ENCODE data around the gene MIA2. TPM values are rescaled to one million over a fixed set of nuclear protein-coding genes. Genes with fewer than 3 reads are reported as not detected.

MIA2 gene
- total and polyA plus RNA-seq, 4 donors: 39.2 to 106 (median 56.4) TPM

GRCh38 chr14:39303115-39303514, 69.4 kb downstream of the MIA2 start:
- TF ChIP-seq GABPA (IDR thresholded peaks at IDR 0.05 in 1 of 2, conservative IDR thresholded peaks at IDR 0.05 in 1 of 2): no peak
- Histone ChIP-seq H3K9ac (ENCODE audit: low read depth in 1 of 2, low read length in 2 of 2) (no peak overlapping the region), H3K36me3 (ENCODE audit: control insufficient read depth in 4 of 4, insufficient read depth in 3 of 4, low read depth in 1 of 4, low read length in 3 of 4) (peaks cover 1 to 61% (median 34%) of the 10 kb centered on the region in 4 donors), H3K4me1 (ENCODE audit: control insufficient read depth in 4 of 4, insufficient read depth in 4 of 4, low read length in 3 of 4) (no peaks in the 10 kb centered on the region), H3K4me3 (ENCODE audit: low read depth in 1 of 3, low read length in 3 of 3) (no peak overlapping the region), H3K27me3 (ENCODE audit: control insufficient read depth in 4 of 4, insufficient read depth in 4 of 4, low read length in 3 of 4) (no peaks in the 10 kb centered on the region), H3K27ac (ENCODE audit: low read depth in 1 of 2, low read length in 2 of 2) (no peak overlapping the region), H3K9me3 (ENCODE audit: control insufficient read depth in 4 of 4, low read length in 3 of 4) (no peaks in the 10 kb centered on the region)
- no peak for DNase-seq (ENCODE audit: low spot score)
- WGBS: 89% methylated on average over 1 of the region's 1 CpG

- WGBS: 96% methylated on average over 3 of the region's 3 CpGs
- no peak for DNase-seq (ENCODE audit: low spot score)
- peaks cover 0 to 3% (median 0%) of the 10 kb centered on the region in 4 donors for H3K4me1 ChIP-seq (ENCODE audit: control insufficient read depth in 4 of 4, insufficient read depth in 4 of 4, low read length in 3 of 4)
- no peak for TF ChIP-seq HNF4G (IDR thresholded peaks at IDR 0.05)
- H3K9me3 ChIP-seq (ENCODE audit: control insufficient read depth in 4 of 4, low read length in 3 of 4): no peaks in the 10 kb centered on the region
- H3K36me3 ChIP-seq (ENCODE audit: control insufficient read depth in 4 of 4, insufficient read depth in 3 of 4, low read depth in 1 of 4, low read length in 3 of 4): peaks cover 6 to 47% (median 27%) of the 10 kb centered on the region in 4 donors
- no peak overlapping the region for H3K27ac ChIP-seq (ENCODE audit: low read depth in 1 of 2, low read length in 2 of 2)
- H3K9ac ChIP-seq (ENCODE audit: low read depth in 1 of 2, low read length in 2 of 2): no peak overlapping the region
- H3K4me3 ChIP-seq (ENCODE audit: low read depth in 1 of 3, low read length in 3 of 3): no peak overlapping the region
- no peaks in the 10 kb centered on the region for H3K27me3 ChIP-seq (ENCODE audit: control insufficient read depth in 4 of 4, insufficient read depth in 4 of 4, low read length in 3 of 4)
Observed at GRCh38 chr14:39307815-39308214, 74.1 kb downstream of the MIA2 start.

GRCh38 chr14:39310051-39310450, 76.3 kb downstream of the MIA2 start:
- Histone ChIP-seq H3K9me3 (ENCODE audit: control insufficient read depth in 4 of 4, low read length in 3 of 4) (no peaks in the 10 kb centered on the region), H3K27me3 (ENCODE audit: control insufficient read depth in 4 of 4, insufficient read depth in 4 of 4, low read length in 3 of 4) (no peaks in the 10 kb centered on the region), H3K4me3 (ENCODE audit: low read depth in 1 of 3, low read length in 3 of 3) (no peak overlapping the region), H3K27ac (ENCODE audit: low read depth in 1 of 2, low read length in 2 of 2) (no peak overlapping the region), H3K36me3 (ENCODE audit: control insufficient read depth in 4 of 4, insufficient read depth in 3 of 4, low read depth in 1 of 4, low read length in 3 of 4) (peaks cover 7 to 39% (median 25%) of the 10 kb centered on the region in 4 donors), H3K9ac (ENCODE audit: low read depth in 1 of 2, low read length in 2 of 2) (no peak overlapping the region), H3K4me1 (ENCODE audit: control insufficient read depth in 4 of 4, insufficient read depth in 4 of 4, low read length in 3 of 4) (peaks cover 0 to 3% (median 0%) of the 10 kb centered on the region in 4 donors)
- TF ChIP-seq FOXA2 (IDR thresholded peaks at IDR 0.05) (no peak), RXRA (IDR thresholded peaks at IDR 0.05) (peak; percentile 25 to 51)
- no peak for DNase-seq (ENCODE audit: low spot score)

GRCh38 chr14:39315859-39316444, 82.2 kb downstream of the MIA2 start:
- no peak overlapping the region for H3K27ac ChIP-seq (ENCODE audit: low read depth in 1 of 2, low read length in 2 of 2)
- H3K4me3 ChIP-seq (ENCODE audit: low read depth in 1 of 3, low read length in 3 of 3): no peak overlapping the region
- no peaks in the 10 kb centered on the region for H3K27me3 ChIP-seq (ENCODE audit: control insufficient read depth in 4 of 4, insufficient read depth in 4 of 4, low read length in 3 of 4)
- 91% methylated on average over 1 of the region's 1 CpG for WGBS
- H3K4me1 ChIP-seq (ENCODE audit: control insufficient read depth in 4 of 4, insufficient read depth in 4 of 4, low read length in 3 of 4): peaks cover 0 to 7% (median 1%) of the 10 kb centered on the region in 4 donors
- no peak for DNase-seq (ENCODE audit: low spot score)
- no peak overlapping the region for H3K9ac ChIP-seq (ENCODE audit: low read depth in 1 of 2, low read length in 2 of 2)
- H3K9me3 ChIP-seq (ENCODE audit: control insufficient read depth in 4 of 4, low read length in 3 of 4): no peaks in the 10 kb centered on the region
- H3K36me3 ChIP-seq (ENCODE audit: control insufficient read depth in 4 of 4, insufficient read depth in 3 of 4, low read depth in 1 of 4, low read length in 3 of 4): peaks cover 6 to 38% (median 23%) of the 10 kb centered on the region in 4 donors
- no peak for TF ChIP-seq HNF4G (IDR thresholded peaks at IDR 0.05)
- TF ChIP-seq YY1 (IDR thresholded peaks at IDR 0.05): no peak
- TF ChIP-seq SP1 (IDR thresholded peaks at IDR 0.05): no peak
- no peak for TF ChIP-seq FOXA2 (IDR thresholded peaks at IDR 0.05)
- no peak for TF ChIP-seq RXRA (IDR thresholded peaks at IDR 0.05)
- no peak for TF ChIP-seq MAX (IDR thresholded peaks at IDR 0.05)
- no peak for TF ChIP-seq ZBTB33 (IDR thresholded peaks at IDR 0.05)
- TF ChIP-seq GABPA (IDR thresholded peaks at IDR 0.05 in 1 of 2, conservative IDR thresholded peaks at IDR 0.05 in 1 of 2): no peak
- no peak for TF ChIP-seq HNF4A (conservative IDR thresholded peaks at IDR 0.05)
- TF ChIP-seq REST (IDR thresholded peaks at IDR 0.05): no peak
- TF ChIP-seq EGR1 (IDR thresholded peaks at IDR 0.05; ENCODE audit: low read depth in 2 of 2): no peak
- no peak for TF ChIP-seq CTCF (IDR thresholded peaks at IDR 0.05; ENCODE audit: low read depth, low read length, missing input control)
- no peak for TF ChIP-seq ATF3 (IDR thresholded peaks at IDR 0.05)
- TF ChIP-seq FOXA1 (IDR thresholded peaks at IDR 0.05): no peak
- TF ChIP-seq NR2F2 (IDR thresholded peaks at IDR 0.05): no peak
- no peak for TF ChIP-seq RAD21 (IDR thresholded peaks at IDR 0.05)

Measured in liver (tissue), 9 donors.